GM12878 (cell line): ENCODE results near the gene ENPP7.

Experiments used
- EP300 ChIP-seq, 2 experiments: fragments of 150-350 bp in 1 of 2; IDR thresholded peaks; 2 replicates each; pipeline ENCODE4 v1.6.1; 2011 to 2012; ENCODE audit warnings: low read depth in 2 of 2, low read length in 2 of 2, borderline replicate concordance in 1 of 2, improper control_type of control experiment in 1 of 2, inconsistent platforms in 1 of 2; ENCODE audit not compliant: control insufficient read depth in 1 of 2
- ZBED1 ChIP-seq: IDR thresholded peaks from 2 replicates; pipeline ENCODE4 v1.6.1; 2016; ENCODE audit warnings: borderline replicate concordance

GRCh38 chr17:79728169-79728907 is 2.4 kb upstream of the ENPP7 start:
- TF ChIP-seq EP300 (IDR thresholded peaks at IDR 0.05; ENCODE audit: borderline replicate concordance in 1 of 2, control insufficient read depth in 1 of 2, low read depth in 2 of 2, low read length in 2 of 2): no peak
- TF ChIP-seq ZBED1: no peak
